Measurements from ENCODE around the gene GAREM1.

DNA sequence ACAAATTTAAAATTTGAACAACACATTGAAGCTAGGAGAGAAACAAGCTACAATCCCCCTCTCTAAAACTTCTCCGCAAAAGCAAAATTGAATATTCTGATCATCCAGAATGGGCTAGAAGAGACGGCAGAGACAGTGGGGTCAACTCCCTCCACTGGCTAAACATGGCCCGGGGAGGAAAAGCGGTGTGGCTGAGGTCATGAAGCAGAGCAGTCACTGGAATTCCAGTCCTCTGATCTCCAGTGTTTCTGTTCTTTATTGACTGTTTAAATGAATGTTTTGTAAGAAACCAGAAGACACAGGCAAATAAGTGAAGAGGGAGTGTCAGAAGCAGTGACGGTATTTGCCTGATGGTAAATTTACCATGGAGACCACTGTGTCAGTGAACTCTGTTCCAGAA lies 116.2 kb downstream of the GAREM1 start:
- TF ChIP-seq, protein P1, sequence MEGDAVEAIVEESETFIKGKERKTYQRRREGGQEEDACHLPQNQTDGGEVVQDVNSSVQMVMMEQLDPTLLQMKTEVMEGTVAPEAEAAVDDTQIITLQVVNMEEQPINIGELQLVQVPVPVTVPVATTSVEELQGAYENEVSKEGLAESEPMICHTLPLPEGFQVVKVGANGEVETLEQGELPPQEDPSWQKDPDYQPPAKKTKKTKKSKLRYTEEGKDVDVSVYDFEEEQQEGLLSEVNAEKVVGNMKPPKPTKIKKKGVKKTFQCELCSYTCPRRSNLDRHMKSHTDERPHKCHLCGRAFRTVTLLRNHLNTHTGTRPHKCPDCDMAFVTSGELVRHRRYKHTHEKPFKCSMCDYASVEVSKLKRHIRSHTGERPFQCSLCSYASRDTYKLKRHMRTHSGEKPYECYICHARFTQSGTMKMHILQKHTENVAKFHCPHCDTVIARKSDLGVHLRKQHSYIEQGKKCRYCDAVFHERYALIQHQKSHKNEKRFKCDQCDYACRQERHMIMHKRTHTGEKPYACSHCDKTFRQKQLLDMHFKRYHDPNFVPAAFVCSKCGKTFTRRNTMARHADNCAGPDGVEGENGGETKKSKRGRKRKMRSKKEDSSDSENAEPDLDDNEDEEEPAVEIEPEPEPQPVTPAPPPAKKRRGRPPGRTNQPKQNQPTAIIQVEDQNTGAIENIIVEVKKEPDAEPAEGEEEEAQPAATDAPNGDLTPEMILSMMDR (IDR thresholded peaks at IDR 0.05), result no peak
- TF ChIP-seq POLR2A (IDR thresholded peaks at IDR 0.05), result no peak
- no peak for TF ChIP-seq POLR2AphosphoS5 (IDR thresholded peaks at IDR 0.05)
